IPS-NIHi7 (cell line): ENCODE data around the gene ZBP1.

ENCODE experiments used
- DNase-seq: peaks from one replicate; pipeline ENCODE4 v3.0.0; 2012; ENCODE audit warnings: mixed read lengths; ENCODE audit errors: extremely low spot score

Gene ZBP1

DNA sequence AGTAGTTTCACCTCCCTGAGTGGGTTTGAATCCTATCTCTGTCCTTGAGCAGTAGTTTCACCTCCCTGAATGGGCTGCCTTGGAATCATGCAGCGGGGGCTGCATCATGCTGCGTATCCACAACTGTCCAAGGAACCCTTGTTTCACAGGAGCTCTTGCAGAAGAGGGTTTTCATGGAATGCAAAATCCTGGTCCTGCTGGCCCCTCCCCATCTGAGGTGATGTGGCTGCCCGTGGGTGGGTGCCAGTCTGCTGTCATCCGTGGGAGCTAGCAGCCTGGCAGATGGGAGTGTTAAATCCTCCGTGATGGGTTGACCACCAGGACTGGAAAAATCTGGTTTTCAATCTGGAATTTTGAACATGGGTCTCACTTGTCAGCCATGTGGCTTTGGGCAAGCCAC lies 21.7 kb downstream of the ZBP1 start:
- no peak for DNase-seq

GRCh38 chr20:57598060-57598459 lies 22.2 kb downstream of the ZBP1 start:
- peak; percentile 39 for DNase-seq

DNA sequence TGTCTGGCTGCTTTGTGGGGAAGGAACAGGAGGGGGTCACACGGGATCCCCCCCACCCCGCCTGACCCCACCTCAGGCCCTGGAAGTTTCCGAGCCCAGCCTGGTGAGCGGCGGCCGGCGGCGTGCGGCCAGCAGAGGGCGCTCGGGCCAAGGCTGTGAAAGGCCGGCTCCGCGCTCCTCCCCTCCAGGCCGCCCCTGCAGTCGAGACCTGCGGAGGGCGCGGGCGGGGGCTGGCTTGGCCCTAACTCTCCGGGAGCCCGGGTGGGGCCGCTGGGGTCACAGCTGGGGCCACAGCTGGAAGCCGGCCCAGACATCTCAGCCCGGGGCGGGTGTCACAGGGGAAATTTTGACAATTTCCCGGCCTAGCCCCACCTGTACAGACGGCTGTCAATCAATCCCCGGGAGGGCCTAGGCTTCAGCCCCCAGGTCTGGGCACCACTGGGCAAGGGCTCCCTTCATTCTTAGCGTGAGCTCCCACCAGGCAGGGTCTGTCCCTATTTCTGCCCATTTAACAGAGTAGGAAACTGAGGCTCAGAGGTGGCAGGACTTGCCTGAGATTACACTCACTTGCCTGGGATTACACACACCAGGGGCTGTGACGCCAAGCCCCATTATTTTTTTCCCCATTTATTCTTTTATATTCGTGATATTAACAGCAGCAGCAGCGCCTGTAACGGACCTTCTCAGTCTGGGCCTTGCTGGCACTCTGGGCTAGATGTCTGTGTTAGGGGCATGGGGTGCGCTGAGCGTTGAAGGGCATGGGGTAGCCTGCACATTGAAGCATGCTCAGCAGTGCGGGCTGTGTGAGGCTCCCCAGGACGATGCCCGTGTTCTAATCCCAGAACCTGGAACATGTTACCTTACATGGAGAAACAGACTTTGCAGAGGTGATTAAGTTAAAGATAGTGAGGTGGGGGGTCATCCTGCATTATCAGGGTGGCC lies 23.0 kb downstream of the ZBP1 start:
- DNase-seq: peak; percentile 91

DNA sequence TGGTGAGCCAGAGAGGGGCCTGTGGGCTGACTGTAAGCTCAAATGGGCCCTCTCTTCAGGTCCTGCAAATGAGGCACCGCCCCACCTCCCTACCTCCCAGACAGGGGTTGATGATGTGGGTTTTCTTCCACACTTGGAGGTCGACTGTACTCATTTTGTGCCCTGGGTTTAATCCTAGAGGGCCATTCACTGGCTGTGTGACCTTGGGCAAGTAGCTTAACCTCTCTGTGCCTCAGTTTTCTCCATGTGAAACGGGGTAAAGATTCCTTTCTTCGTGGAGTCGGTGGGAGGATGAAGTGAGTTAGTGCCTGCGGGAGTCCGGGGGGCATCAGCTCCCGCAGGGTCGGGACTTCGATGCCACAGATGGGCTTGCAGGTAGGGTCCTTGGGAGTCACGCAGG lies 23.9 kb downstream of the ZBP1 start:
- no peak for DNase-seq

DNA sequence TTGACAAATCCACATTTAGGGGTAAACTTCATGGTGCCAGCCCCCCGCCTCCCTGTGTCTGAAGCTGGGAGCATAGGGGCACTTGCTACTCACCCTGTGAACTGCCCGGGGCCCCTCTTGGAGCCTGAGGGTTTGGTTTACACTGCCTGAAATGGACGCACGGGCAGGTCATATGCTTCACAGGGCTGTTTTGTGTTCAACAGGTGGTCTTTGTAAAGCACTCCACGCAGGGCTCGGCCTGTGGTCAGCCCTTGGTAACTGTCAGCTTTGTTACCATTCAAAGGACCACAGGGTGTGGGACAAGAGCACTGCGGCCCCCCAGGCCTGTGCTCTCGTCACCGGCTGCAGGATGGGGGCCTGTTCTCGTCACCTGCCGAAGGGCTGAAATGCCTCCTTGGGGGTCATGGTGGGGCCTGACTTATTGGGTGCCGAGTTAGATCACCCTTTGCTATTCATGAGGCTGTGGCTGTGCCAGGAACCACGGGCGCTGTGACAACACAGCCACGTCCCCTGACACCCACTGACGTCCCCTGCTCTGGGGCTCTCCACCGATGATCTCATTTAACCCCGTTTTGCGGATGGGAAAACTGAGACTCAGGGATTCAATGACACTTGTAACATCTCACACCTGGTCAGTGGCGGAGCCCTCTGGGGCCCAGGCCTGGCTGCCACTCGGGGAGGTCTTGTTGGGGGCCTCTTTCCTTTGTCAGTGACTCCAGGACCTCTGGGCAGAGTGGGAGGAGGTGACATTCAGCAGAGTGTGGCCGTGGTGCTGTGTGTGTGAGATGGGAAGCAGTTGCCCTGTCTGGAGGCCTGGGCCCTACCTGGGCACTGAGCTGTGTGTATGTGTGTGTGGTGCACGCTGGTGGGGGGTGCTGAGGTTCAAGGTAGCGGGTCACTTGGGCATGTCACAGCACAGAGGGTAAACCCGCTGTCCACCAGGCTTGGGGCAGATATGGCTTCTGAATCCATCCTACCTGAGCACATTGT lies 24.9 kb downstream of the ZBP1 start:
- DNase-seq: no peak

- DNase-seq: peak; percentile 83
Observed at GRCh38 chr20:57594092-57594951, 25.9 kb downstream of the ZBP1 start.

GRCh38 chr20:57593134-57593886 lies 26.9 kb downstream of the ZBP1 start:
- no peak for DNase-seq

- no peak for DNase-seq
Observed at GRCh38 chr20:57592263-57593092, 27.7 kb downstream of the ZBP1 start.

DNA sequence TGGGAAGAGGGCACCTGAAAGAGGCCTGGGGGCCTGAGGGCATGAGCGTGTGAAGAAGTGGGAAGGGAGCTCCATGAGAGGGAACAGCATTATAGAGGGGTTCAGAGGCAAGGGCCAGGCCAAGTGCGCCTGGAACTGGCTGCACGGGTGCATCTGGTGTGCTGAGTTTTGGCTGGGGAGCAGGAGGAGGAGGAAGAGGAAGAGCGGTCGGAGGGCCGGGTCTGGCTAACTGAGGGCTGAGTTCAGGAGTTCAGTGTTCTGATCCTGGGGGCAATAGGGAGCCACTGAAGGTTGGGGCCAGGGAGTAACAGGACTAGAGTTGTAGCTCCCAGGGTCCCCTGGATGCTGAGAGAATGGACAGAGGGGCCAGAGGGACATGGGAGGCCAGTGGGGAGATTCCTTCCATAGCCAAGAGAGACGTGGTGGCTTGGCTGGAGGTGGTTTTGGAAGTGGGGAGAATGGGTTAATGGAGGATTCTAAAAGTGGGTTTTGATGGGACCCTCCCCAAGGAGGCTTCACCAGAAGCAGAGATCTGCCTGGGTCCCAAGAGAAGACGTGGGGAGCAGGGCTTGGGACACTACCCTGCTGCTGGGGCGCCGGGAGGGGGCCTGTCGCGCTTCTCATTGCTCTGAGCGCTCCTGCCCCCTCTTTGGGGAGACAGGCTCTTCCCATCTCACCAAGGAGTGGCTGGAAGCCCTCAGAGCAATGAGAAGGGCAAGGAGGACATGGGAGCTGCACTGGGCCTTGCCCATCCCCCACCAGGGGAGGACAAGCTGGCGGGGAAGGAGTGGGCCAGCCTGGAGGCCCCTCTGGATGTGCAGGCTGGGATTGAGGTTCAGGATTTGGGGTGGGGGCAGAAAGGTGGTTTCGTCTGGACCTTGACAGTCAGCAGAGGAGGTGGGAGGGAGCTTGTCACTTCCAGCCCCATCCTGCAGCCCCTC lies 28.7 kb downstream of the ZBP1 start:
- DNase-seq: no peak

- DNase-seq: no peak
Observed at GRCh38 chr20:57590485-57591288, 29.5 kb downstream of the ZBP1 start.

DNA sequence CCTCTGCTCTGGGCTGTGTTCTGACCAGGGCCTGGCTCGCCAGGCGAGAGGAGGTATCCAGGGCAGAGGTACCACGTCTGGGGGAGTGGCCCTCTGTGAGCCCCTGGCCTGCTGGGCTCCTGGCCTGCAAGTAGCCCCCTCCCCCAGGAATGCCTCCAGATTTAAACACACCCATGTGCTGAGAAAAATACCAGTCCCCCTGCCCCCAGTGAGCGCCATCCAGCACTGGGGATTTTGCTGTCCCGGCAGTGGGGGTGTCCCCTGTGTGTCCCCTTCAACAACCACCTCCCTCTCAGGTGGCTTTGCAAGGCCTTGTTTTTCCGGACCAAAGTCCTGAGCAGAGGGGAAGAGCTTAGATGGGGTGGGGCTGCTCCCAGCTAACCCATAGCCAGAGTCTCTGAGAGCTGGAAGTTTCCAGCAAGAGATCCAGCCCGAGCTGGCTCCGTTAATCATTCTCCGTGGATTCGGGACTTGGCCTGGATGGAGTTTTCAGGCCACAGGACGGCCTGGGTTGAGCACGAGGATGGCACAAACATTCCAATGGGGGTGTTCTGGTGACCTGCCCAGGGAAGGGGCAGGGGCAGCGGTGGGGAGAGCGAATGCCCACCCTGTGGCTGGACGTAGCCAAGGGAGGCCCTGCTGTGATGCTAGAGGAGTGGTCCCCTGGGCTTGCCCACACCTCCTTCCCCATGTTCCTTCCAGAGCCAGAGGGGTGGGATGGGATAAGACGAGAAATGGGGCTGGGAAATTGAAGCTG lies 30.3 kb downstream of the ZBP1 start:
- DNase-seq: no peak

DNA sequence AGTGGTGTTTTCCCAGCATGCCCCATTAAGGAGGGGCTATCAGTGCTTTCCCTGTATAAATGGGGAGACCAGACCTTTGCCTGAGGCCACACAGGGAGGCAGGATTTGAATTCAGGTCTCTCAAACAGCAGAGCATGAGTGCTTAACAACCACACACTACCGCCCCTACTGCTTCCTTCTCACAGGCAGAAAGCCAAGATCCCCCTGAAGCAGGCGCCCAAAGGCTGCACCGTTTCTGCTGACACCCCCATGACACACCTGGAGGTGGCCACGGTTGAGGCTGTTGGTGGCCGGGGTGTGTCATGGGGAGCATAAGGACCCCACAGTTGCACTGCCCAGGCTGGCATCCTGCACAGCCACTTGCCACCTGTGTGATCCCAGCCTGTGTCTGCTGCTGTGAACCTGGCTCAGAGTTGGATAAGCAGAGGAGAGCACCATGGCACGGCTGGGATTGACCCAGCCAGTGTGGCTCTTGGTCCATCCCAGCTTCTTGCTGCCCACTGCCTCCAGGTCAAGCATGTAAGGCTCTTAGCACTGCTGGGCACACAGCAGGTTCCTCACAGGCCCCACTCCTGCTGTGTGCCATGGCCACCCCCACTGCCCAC lies 31.0 kb downstream of the ZBP1 start:
- no peak for DNase-seq

- no peak for DNase-seq
Observed at GRCh38 chr20:57588596-57588995, 31.6 kb downstream of the ZBP1 start.

- no peak for DNase-seq
Observed at GRCh38 chr20:57587989-57588377, 32.2 kb downstream of the ZBP1 start.

- DNase-seq: no peak
Observed at GRCh38 chr20:57587278-57587988, 32.8 kb downstream of the ZBP1 start.

GRCh38 chr20:57586943-57587277 lies 33.3 kb downstream of the ZBP1 start:
- DNase-seq: no peak
